Activated CD4-positive, alpha-beta T cell treated with anti-CD3 and anti-CD28 coated beads for 24 hours (primary cell): ENCODE measurements around the gene COPB1.
A peak's percentile ranks its signal among the peaks of the same experiment; 100 is the strongest.

Source experiments
- DNase-seq, 2 donors: peaks; one replicate each; pipeline ENCODE4 v3.0.0-alpha.2; 2020; ENCODE audit warnings: low read depth in 2 of 2

The COPB1 gene

GRCh38 chr11:14518820-14519219, 19.2 kb upstream of the COPB1 start:
- DNase-seq: no peak

- no peak for DNase-seq
These were observed 14.2 kb upstream of the COPB1 start for GRCh38 chr11:14513800-14514199.

GRCh38 chr11:14506532-14506931, 6.9 kb upstream of the COPB1 start:
- DNase-seq: no peak

GRCh38 chr11:14503023-14503422, 3.4 kb upstream of the COPB1 start:
- no peak for DNase-seq

- no peak for DNase-seq
These were observed 2.4 kb upstream of the COPB1 start for GRCh38 chr11:14502039-14502438.

GRCh38 chr11:14500181-14500651, 605 bp upstream of the COPB1 start:
- DNase-seq: peak in 1 of 2 donors; percentile 9

- DNase-seq: no peak
These were observed 442 bp downstream of the COPB1 start for GRCh38 chr11:14499178-14499559.

GRCh38 chr11:14480716-14481115, 18.9 kb downstream of the COPB1 start:
- DNase-seq: no peak

- no peak for DNase-seq
These were observed 28.5 kb downstream of the COPB1 start for GRCh38 chr11:14471127-14471526.

- no peak for DNase-seq
These were observed 36.0 kb downstream of the COPB1 start for GRCh38 chr11:14463623-14464022.

- DNase-seq: no peak
These were observed 39.5 kb downstream of the COPB1 start for GRCh38 chr11:14460147-14460546.

GRCh38 chr11:14458377-14458776, 41.2 kb downstream of the COPB1 start:
- DNase-seq: no peak

- DNase-seq: no peak
These were observed 43.8 kb downstream of the COPB1 start for GRCh38 chr11:14455648-14456430.

GRCh38 chr11:14454861-14455632, 44.6 kb downstream of the COPB1 start:
- no peak for DNase-seq

- DNase-seq: no peak
These were observed 47.8 kb downstream of the COPB1 start for GRCh38 chr11:14451825-14452224.

- DNase-seq: no peak
These were observed 50.3 kb downstream of the COPB1 start for GRCh38 chr11:14449302-14449714.

- no peak for DNase-seq
These were observed 51.4 kb downstream of the COPB1 start for GRCh38 chr11:14448240-14448639.

- DNase-seq: no peak
These were observed 52.9 kb downstream of the COPB1 start for GRCh38 chr11:14446701-14447169.

- DNase-seq: no peak
These were observed 53.8 kb downstream of the COPB1 start for GRCh38 chr11:14445542-14446530.

GRCh38 chr11:14444441-14445189, 55.0 kb downstream of the COPB1 start:
- DNase-seq: no peak

- no peak for DNase-seq
These were observed 56.0 kb downstream of the COPB1 start for GRCh38 chr11:14443638-14444037.
